ENCODE measurements around the gene MCM7. TPM values are rescaled to one million over a fixed set of nuclear protein-coding genes. Genes with fewer than 3 reads are reported as not detected.

The MCM7 gene
- total RNA-seq, 2 donors from 2014 or later, result 68.1 to 241 TPM

DNA sequence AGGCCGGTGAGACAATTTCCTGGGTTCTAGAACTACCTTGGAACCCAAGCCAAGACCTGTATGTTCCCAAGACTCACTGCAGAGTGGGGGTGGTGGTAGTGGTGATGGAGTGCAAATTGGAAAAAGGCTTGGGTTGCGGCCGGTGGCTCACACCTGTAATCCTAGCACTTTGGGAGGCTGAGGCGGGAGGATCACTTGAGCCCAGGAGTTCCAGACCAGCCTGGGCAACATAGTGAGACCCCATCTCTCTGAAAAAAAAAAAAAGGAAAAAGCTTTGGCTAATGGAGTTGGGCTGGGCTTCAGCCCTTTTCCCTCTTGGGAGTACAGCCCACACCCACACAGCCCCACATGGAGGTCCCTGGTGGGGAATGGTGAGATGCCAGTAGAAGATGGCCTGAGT lies 4.3 kb upstream of the MCM7 start:
- intact Hi-C loops (cut with DNase I), result no loop called here
- Histone ChIP-seq H3K9me3 (no peaks in the 10 kb centered on the region), H3K9ac (ENCODE audit: low read depth in 2 of 2, low read length in 2 of 2) (no peak overlapping the region), H3K27me3 (no peaks in the 10 kb centered on the region), H3K4me1 (no peaks in the 10 kb centered on the region), H3K27ac (no peak overlapping the region), H3K36me3 (no peaks in the 10 kb centered on the region), H3K4me3 (no peak overlapping the region)
- no peak for DNase-seq
- TF ChIP-seq, protein P1, sequence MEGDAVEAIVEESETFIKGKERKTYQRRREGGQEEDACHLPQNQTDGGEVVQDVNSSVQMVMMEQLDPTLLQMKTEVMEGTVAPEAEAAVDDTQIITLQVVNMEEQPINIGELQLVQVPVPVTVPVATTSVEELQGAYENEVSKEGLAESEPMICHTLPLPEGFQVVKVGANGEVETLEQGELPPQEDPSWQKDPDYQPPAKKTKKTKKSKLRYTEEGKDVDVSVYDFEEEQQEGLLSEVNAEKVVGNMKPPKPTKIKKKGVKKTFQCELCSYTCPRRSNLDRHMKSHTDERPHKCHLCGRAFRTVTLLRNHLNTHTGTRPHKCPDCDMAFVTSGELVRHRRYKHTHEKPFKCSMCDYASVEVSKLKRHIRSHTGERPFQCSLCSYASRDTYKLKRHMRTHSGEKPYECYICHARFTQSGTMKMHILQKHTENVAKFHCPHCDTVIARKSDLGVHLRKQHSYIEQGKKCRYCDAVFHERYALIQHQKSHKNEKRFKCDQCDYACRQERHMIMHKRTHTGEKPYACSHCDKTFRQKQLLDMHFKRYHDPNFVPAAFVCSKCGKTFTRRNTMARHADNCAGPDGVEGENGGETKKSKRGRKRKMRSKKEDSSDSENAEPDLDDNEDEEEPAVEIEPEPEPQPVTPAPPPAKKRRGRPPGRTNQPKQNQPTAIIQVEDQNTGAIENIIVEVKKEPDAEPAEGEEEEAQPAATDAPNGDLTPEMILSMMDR (IDR thresholded peaks at IDR 0.05), result no peak

DNA sequence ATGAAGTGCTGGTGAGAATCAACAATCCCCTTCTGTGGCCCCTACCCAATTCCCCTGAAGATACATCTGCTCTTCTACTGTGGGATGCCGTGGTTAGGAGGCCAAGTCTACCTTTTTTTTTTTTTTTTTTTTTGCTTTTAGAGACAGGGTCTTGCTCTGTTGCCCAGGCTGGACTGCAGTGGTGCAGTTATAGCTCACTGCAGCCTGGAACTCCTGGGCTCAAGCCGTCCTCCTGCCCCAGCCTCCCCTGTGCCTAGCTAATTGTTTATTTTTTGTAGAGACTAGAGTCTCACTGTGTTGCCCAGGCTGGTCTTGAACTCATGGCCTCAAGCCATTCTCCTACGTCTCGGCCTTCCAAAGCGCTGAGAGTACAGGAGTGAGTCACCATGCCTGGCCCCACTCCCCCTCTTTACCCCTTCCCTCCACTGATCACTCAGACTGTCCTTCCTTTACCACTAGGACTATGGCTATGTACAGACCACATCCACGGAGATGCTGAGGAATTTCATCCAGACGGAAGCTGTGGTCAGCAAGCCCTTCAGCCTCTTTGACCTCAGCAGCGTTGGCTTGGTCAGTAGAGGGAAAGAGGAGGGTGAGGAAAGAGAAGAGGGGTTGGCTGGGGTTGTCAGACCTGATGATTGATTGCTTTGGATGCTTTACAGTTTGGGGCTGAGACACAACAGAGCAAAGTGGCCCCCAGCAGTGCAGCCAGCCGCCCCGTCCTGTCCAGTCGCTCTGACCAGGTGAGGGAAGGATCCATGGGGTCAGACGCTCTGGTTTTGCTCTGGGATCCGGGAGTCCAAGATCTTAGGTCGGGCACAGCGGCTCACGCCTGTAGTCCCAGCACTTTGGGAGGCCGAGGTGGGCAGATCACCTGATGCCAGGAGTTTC lies 2.0 kb upstream of the MCM7 start:
- Histone ChIP-seq H3K27me3 (no peaks in the 10 kb centered on the region), H3K4me1 (peaks cover 5% of the 10 kb centered on the region), H3K9me3 (no peaks in the 10 kb centered on the region), H3K36me3 (peaks cover 3% of the 10 kb centered on the region), H3K4me3 (no peak overlapping the region), H3K9ac (ENCODE audit: low read depth in 2 of 2, low read length in 2 of 2) (no peak overlapping the region), H3K27ac (no peak overlapping the region)
- DNase-seq, result no peak
- intact Hi-C loops (cut with DNase I), result no loop called here
- TF ChIP-seq, protein P1 (IDR thresholded peaks at IDR 0.05), result no peak

- DNase-seq, result peak; percentile 91
- peaks cover 5% of the 10 kb centered on the region for H3K4me1 ChIP-seq
- TF ChIP-seq, protein P1 (IDR thresholded peaks at IDR 0.05), result no peak
- H3K9ac ChIP-seq (ENCODE audit: low read depth in 2 of 2, low read length in 2 of 2), result peak overlapping the region; percentile 40 to 91
- H3K27me3 ChIP-seq, result no peaks in the 10 kb centered on the region
- intact Hi-C loops (cut with DNase I), result no loop called here
- H3K36me3 ChIP-seq, result peaks cover 18% of the 10 kb centered on the region
- peak overlapping the region; percentile 95 for H3K4me3 ChIP-seq
- peak overlapping the region; percentile 95 for H3K27ac ChIP-seq
- H3K9me3 ChIP-seq, result no peaks in the 10 kb centered on the region
These were observed 679 bp downstream of the MCM7 start for GRCh38 chr7:100100420-100101015.

DNA sequence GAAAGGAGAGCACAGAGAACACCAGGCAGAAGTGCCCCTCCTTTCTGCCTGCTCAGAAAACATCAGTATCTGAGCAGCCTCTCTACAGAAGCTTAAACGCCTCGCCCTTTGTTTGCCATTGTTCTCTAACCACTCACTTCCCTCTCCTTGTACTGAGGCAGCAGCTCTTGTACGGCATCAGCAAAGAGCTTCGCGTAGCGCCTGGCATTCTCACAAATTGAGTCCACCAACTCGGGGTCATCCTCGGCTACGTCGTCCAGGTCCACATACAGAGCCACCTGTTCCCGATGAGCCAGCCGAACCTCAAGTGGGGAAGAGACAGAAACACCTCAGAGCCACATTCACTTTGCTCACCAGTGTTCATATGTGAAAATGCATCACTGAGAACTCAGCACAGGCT lies 1.7 kb downstream of the MCM7 start:
- Histone ChIP-seq H3K36me3 (peaks cover 29% of the 10 kb centered on the region), H3K9ac (ENCODE audit: low read depth in 2 of 2, low read length in 2 of 2) (peak overlapping the region in 1 of 2 donors; percentile 91), H3K9me3 (no peaks in the 10 kb centered on the region), H3K4me1 (peaks cover 5% of the 10 kb centered on the region), H3K4me3 (peak overlapping the region; percentile 95), H3K27ac (no peak overlapping the region), H3K27me3 (no peaks in the 10 kb centered on the region)
- intact Hi-C loops (cut with DNase I), result no loop called here
- TF ChIP-seq, protein P1 (IDR thresholded peaks at IDR 0.05), result no peak
- no peak for DNase-seq

DNA sequence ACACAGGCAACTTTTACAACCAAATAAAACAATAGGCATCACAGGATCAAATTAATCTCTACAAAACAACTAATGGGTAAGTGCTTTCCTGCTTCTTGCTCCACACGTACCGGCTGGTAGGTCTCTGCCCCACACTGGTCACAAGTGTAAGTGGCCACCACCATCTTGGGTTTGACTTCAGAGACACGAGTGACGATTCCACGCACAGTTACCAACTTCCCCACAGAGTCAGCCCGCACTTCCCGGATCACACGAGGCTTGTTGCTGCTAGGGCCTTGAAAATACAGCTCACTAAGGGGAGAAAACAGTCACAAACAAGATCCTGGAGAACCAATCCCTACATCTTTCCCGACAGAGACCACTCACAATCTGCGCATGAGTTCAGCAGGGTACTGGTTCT lies 2.3 kb downstream of the MCM7 start:
- H3K36me3 ChIP-seq, result peaks cover 32% of the 10 kb centered on the region
- no peaks in the 10 kb centered on the region for H3K9me3 ChIP-seq
- H3K9ac ChIP-seq (ENCODE audit: low read depth in 2 of 2, low read length in 2 of 2), result no peak overlapping the region
- intact Hi-C loops (cut with DNase I), result no loop called here
- no peak overlapping the region for H3K27ac ChIP-seq
- no peak overlapping the region for H3K4me3 ChIP-seq
- TF ChIP-seq, protein P1 (IDR thresholded peaks at IDR 0.05), result no peak
- H3K27me3 ChIP-seq, result no peaks in the 10 kb centered on the region
- DNase-seq, result no peak
- H3K4me1 ChIP-seq, result peaks cover 5% of the 10 kb centered on the region

All from colonic mucosa (tissue), 4 donors.